GM19438 (cell line): ENCODE data around the gene DUSP22.
"Not testable (repeated sequence)": the region's sequence is repeated elsewhere in the genome, so short reads cannot be mapped to it uniquely, and the experiment has no call there.

Experiments used
- ATAC-seq: cut with Tn5 transposase; IDR thresholded peaks from one replicate; pipeline ENCODE4 v1.9.1; 2021; ENCODE audit warnings: low read depth; ENCODE audit not compliant: unreplicated experiment

DUSP22 gene

DNA sequence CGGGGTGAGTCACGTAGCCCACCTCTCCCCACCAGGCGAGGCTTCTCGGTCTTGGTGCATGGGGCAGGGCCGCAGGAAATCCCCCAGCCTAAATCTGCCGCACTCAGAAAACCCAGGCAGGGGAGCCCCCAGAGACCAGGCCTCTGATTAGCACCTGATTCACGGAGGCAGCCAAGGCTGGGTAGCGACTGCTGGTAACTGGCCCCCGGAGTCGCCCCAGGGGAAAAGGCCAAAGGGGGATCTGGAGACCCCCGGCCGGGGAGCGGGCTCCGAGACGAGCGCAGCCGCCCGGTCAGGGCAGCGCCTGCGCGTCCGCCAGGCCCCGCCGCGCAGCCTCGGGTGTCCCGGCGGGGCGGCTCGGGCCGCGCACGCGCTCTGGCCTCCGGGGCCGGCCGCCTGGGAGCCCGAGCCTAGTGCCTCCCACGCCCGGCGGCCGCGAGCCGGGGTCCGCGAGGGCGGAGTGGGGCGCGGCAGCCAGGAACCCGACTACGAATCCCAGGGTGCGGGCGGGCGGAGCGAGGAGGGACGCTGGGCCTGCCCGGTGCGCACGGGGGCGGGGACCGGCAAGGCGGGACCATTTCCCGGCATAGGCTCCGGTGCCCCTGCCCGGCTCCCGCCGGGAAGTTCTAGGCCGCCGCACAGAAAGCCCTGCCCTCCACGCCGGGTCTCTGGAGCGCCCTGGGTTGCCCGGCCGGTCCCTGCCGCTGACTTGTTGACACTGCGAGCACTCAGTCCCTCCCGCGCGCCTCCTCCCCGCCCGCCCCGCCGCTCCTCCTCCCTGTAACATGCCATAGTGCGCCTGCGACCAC is at the start of gene DUSP22:
Gene DUSP22 (plus strand): TSS at position 791 of the 809 bp plus-strand sequence. CDS start 53 bp downstream, outside the sequence.
- peak; percentile 41 for ATAC-seq

- ATAC-seq, result no peak
Measured at GRCh38 chr6:246352-246751, 45.9 kb upstream of the DUSP22 start.

DNA sequence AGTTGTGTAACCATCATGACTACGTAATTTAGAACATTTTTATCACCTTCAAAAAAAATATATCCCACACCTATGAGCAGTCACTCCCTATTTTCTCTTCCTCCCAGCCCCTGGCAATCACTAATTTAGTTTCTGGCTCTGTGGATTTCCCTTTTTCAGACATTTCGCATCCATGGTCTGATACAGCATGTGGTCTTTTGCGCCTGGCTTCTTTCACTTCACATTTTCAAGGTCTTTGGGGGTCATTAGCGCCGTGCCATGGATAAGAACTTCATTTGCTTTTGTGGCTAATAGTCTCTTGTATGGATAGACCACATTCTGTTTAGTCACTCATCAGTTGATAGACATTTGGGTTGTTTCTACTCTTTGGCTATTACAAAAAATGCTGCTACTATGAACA is 44.9 kb upstream of the DUSP22 start:
- no peak for ATAC-seq

DNA sequence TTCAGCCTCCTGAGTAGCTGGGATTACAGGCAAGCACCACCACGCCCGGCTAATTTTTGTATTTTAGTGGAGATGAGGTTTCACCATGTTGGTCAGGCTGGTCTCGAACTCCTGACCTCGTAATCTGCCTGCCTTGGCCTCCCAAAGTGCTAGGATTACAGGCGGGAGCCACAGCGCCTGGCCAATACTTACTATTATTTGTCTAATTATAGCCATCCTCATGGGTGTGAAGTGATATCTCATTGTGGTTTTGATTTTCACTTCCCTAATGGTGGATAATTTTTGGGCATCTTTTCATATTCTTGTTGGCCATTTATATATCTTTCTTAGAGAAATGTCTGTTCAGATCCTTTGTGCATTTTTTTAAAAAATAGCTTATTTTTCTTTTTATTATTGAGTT is 44.2 kb upstream of the DUSP22 start:
- not testable (repeated sequence) for ATAC-seq

GRCh38 chr6:250676-251075 is 41.6 kb upstream of the DUSP22 start:
- no peak for ATAC-seq

- no peak for ATAC-seq
Measured at GRCh38 chr6:251920-252319, 40.4 kb upstream of the DUSP22 start.

DNA sequence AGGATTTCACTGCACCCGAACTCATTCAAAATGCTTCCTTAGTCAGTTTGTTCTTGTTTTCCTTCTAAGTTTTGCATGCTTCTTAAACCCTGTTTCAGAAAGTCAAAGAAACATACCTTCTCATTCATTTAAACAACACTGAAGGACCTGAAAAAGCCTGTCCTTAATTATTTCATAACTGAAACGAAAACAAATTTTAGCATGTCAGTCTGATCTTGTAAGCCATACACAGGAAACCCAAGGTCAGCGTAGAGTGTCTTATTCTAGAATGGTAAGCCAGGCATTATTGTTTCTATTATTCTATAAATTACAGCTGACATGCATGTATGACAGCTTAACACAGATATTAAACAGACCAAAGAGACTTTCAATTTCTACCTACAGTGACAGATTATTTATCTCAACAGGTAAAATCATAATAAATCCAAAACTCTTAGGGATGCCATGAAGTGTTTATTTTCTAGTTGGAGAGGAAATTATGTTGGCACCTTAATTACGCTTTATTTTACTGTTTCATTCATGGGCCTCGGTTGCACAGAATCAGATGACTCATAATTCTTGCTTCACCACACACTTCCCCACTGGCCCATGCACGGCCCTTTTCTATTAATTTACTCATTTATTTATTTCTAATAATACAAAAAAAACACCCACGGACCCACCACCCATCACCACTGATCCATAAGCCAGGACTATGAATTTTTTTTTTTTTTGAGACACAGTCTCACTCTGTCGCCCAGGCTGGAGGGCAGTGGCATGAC is 39.3 kb upstream of the DUSP22 start:
- ATAC-seq, result no peak

GRCh38 chr6:254016-254415 is 38.3 kb upstream of the DUSP22 start:
- ATAC-seq, result no peak

DNA sequence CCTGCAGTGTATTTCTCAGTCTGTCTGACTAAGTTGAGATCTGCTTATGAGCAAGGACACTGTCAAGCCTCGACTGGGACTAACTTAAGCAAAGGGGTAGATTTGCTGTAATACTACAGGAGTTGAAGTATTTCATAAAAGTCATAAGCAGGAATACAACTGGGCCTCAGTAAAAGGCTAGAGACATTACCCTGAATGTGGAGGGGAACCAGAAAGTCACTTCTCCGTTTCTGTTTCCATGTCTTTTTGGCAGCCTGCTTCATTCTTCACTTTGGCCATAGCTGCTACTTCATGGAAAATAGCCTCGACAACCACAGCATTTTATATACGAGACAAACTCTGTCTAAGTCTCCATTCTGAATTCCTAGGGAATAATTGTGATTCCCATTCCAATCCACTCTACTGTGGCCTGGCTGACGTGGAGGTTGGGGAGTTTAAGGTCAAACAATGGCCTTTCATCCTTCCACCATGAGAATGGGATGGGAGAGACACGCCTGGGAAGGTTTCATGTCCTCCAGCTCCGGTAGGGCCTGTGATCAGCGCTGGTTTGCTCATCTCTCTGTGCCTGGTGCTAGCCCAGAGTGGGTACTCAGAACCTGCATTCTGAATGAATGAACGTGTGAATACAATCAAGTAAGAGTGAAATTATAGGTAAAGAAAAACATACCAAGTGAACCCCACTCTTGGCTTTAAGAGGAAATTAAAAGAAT is 37.1 kb upstream of the DUSP22 start:
- ATAC-seq, result no peak

GRCh38 chr6:255751-256083 is 36.6 kb upstream of the DUSP22 start:
- ATAC-seq, result no peak

DNA sequence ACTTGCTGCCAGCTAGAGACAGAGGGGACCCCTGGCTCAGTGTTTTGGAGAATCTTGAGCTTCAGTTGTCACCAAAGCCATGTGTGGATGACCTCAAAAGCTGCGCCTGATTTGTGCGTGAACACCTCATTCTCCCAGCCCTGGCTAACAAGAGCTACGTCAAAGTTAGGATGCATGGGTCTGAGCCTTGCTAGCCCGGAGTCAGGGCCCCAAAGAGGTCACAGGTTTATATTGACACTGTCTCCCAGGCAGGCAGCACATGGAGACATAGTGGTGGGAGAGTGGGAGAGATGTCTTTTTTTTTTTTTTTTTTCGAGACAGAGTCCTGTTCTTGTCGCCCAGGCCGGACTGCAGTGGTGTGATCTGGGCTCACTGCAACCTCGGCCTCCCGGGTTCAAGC is 36.1 kb upstream of the DUSP22 start:
- ATAC-seq, result no peak

DNA sequence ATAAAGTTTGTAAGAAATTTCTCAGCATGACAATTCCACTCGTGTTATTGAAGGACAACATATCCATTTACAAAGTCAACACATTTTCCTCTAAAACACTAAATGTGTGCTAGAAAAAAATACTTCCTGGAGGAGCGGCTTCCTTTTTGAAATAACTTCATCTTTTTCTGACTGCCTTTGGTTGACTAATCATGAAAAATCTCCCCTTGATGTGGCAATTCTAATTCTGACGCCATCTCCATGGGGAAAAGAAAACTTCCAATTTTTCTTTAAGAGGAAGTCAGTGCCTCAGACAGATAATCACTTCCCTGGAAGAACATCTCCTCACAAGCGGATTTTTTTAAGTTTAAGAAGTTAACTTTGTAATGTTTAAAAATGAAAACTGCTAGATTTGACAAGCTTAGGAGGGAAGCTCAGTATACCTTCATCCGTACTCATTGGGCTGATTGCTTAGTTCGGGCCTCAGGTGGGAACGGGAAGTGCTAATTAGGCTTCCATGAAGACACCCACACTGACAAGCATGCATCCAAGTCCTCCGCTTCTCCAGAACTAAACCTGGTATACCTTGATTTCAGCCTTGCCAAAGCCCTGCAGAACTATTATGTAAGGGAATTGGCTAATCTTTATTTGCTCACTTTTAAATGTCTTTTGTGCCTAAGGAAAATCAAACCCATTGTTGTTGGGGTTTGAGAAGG is 35.1 kb upstream of the DUSP22 start:
- peak; percentile 3 for ATAC-seq

- ATAC-seq, result peak; percentile 32
Measured at GRCh38 chr6:257774-258173, 34.5 kb upstream of the DUSP22 start.

GRCh38 chr6:259316-259715 is 33.0 kb upstream of the DUSP22 start:
- ATAC-seq, result no peak

- peak; percentile 84 for ATAC-seq
Measured at GRCh38 chr6:259901-260508, 32.3 kb upstream of the DUSP22 start.

- ATAC-seq, result no peak
Measured at GRCh38 chr6:264626-265025, 27.7 kb upstream of the DUSP22 start.

- no peak for ATAC-seq
Measured at GRCh38 chr6:268394-268935, 23.8 kb upstream of the DUSP22 start.

DNA sequence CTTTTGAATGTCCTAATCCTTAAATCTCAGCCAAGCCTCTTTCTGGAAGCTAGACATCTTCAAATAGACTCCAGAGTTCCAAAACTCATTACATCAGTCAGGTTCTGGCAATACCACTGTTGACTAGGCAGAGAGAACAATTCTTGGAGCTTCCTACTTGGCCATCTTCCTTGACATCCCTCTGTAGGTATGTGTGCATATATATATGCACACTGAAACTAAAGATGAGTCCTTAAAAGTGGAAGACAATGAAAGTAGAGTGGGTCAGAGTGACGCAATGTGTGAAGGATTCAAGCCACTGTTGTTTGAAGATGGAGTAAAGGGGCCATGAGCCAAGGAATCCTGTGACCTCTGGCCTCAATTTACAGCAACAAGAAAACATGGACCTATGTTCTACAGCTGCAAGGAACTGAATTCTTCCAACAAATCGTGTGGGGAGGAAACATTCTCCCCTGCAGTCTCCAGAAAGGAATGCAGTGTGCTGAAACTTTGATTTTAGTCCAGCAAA is 18.7 kb upstream of the DUSP22 start:
- ATAC-seq, result no peak

- ATAC-seq, result no peak
Measured at GRCh38 chr6:277746-278145, 14.5 kb upstream of the DUSP22 start.

DNA sequence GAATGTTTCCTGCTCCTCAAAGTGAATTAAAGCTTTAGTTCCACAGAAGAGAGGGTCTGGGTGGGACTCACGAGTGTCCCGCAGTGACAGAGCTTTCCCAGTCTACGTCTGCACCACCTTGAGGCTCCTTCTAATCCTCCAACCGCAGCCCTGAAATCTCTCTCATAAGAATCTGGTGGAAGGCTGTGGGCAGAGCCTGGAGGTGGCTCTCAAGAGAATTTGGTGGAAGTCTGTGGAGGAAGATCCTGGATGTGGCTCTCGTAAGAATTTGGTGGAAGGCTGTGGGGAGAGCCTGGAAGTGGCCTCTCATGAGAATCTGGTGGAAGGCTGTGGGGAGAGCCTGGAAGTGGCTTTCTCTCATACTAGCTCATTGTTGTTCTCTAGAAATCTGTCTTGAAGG is 13.8 kb upstream of the DUSP22 start:
- no peak for ATAC-seq
